Liver (tissue), 9 donors: ENCODE results near the gene METRN. TPM values are rescaled to one million over a fixed set of nuclear protein-coding genes. Genes with fewer than 3 reads are reported as not detected.

Source experiments
- DNase-seq: peaks from one replicate; pipeline ENCODE4 v3.0.0-alpha.2; 2017; ENCODE audit warnings: low spot score
- H3K27ac ChIP-seq, 2 donors: one replicate each; pipeline ENCODE4 v1.7.0; 2013; ENCODE audit warnings: inconsistent platforms in 2 of 2, low read length in 2 of 2, control low read depth in 1 of 2, low read depth in 1 of 2, mild to moderate bottlenecking in 1 of 2
- H3K27me3 ChIP-seq, 4 donors: one replicate each; pipeline versions ENCODE4 v1.6.1 to v1.7.0; 2013; ENCODE audit warnings: low read length in 3 of 4, inconsistent platforms in 1 of 4, mild to moderate bottlenecking in 1 of 4, moderate library complexity in 1 of 4; ENCODE audit not compliant: control insufficient read depth in 4 of 4, insufficient read depth in 4 of 4
- H3K36me3 ChIP-seq, 4 donors: one replicate each; pipeline versions ENCODE4 v1.6.1 to v1.7.0; 2013; ENCODE audit warnings: low read length in 3 of 4, mild to moderate bottlenecking in 3 of 4, low read depth in 1 of 4, moderate library complexity in 1 of 4; ENCODE audit not compliant: control insufficient read depth in 4 of 4, insufficient read depth in 3 of 4
- H3K4me1 ChIP-seq, 4 donors: one replicate each; pipeline versions ENCODE4 v1.6.1 to v1.7.0; 2013; ENCODE audit warnings: low read length in 3 of 4, mild to moderate bottlenecking in 3 of 4, moderate library complexity in 1 of 4; ENCODE audit not compliant: control insufficient read depth in 4 of 4, insufficient read depth in 4 of 4
- H3K4me3 ChIP-seq, 3 donors: one replicate each; pipeline versions ENCODE4 v1.6.1 to v1.7.0; 2013; ENCODE audit warnings: low read length in 3 of 3, control low read depth in 1 of 3, low read depth in 1 of 3, mild to moderate bottlenecking in 1 of 3
- H3K9ac ChIP-seq, 2 donors: one replicate each; pipeline ENCODE4 v1.7.0; 2013; ENCODE audit warnings: low read length in 2 of 2, mild to moderate bottlenecking in 2 of 2, moderate library complexity in 2 of 2, control low read depth in 1 of 2, low read depth in 1 of 2
- H3K9me3 ChIP-seq, 4 donors: one replicate each; pipeline versions ENCODE4 v1.6.1 to v1.7.0; 2013; ENCODE audit warnings: low read length in 3 of 4; ENCODE audit not compliant: control insufficient read depth in 4 of 4
- ATF3 ChIP-seq: IDR thresholded peaks from 2 replicates; pipeline ENCODE4 v1.6.1; 2016; ENCODE audit warnings: antibody characterized with exemption
- CTCF ChIP-seq: fragments of 150-350 bp; IDR thresholded peaks from 2 replicates; pipeline ENCODE4 v1.5.1; 2017; ENCODE audit warnings: improper control_type of control experiment, low read depth, low read length; ENCODE audit not compliant: missing input control
- EGR1 ChIP-seq, 2 donors: IDR thresholded peaks; 2 replicates each; pipeline ENCODE4 v1.6.1; 2016 to 2018; ENCODE audit warnings: antibody characterized with exemption in 2 of 2, low read depth in 2 of 2
- FOXA1 ChIP-seq: IDR thresholded peaks from 2 replicates; pipeline ENCODE4 v1.6.1; 2016; ENCODE audit warnings: antibody characterized with exemption
- FOXA2 ChIP-seq: IDR thresholded peaks from 2 replicates; pipeline ENCODE4 v1.6.1; 2016; ENCODE audit warnings: antibody characterized with exemption
- GABPA ChIP-seq, 2 donors: IDR thresholded peaks in 1 of 2; conservative IDR thresholded peaks in 1 of 2; 2 replicates each; pipeline ENCODE4 v1.6.1; 2016; ENCODE audit warnings: antibody characterized with exemption in 2 of 2, mild to moderate bottlenecking in 1 of 2, moderate library complexity in 1 of 2
- HNF4A ChIP-seq, 2 donors: conservative IDR thresholded peaks; 2 replicates each; pipeline ENCODE4 v1.6.1; 2016; ENCODE audit warnings: antibody characterized with exemption in 2 of 2, mild to moderate bottlenecking in 2 of 2
- HNF4G ChIP-seq: IDR thresholded peaks from 2 replicates; pipeline ENCODE4 v1.6.1; 2016; ENCODE audit warnings: antibody characterized with exemption
- JUND ChIP-seq, 2 donors: IDR thresholded peaks; 2 replicates each; pipeline ENCODE4 v1.6.1; 2016; ENCODE audit warnings: antibody characterized with exemption in 2 of 2
- MAX ChIP-seq: IDR thresholded peaks from 2 replicates; pipeline ENCODE4 v1.6.1; 2016; ENCODE audit warnings: antibody characterized with exemption
- NR2F2 ChIP-seq: IDR thresholded peaks from 2 replicates; pipeline ENCODE4 v1.6.1; 2016; ENCODE audit warnings: antibody characterized with exemption
- RAD21 ChIP-seq, 2 donors: IDR thresholded peaks; 2 replicates each; pipeline ENCODE4 v1.6.1; 2016; ENCODE audit warnings: antibody characterized with exemption in 2 of 2, mild to moderate bottlenecking in 2 of 2
- REST ChIP-seq: IDR thresholded peaks from 2 replicates; pipeline ENCODE4 v1.6.1; 2016; ENCODE audit warnings: antibody characterized with exemption, mild to moderate bottlenecking
- RXRA ChIP-seq, 2 donors: IDR thresholded peaks; 2 replicates each; pipeline ENCODE4 v1.6.1; 2017 to 2018; ENCODE audit warnings: antibody characterized with exemption in 2 of 2, mild to moderate bottlenecking in 1 of 2
- SP1 ChIP-seq: IDR thresholded peaks from 2 replicates; pipeline ENCODE4 v1.6.1; 2018; ENCODE audit warnings: antibody characterized with exemption, mild to moderate bottlenecking
- TAF1 ChIP-seq: conservative IDR thresholded peaks from 2 replicates; pipeline ENCODE4 v1.6.1; 2016; ENCODE audit warnings: antibody characterized with exemption, mild to moderate bottlenecking
- YY1 ChIP-seq: IDR thresholded peaks from 2 replicates; pipeline ENCODE4 v1.6.1; 2016; ENCODE audit warnings: antibody characterized with exemption, mild to moderate bottlenecking
- ZBTB33 ChIP-seq: IDR thresholded peaks from 2 replicates; pipeline ENCODE4 v1.6.1; 2016; ENCODE audit warnings: antibody characterized with exemption
- WGBS: extraction: QIAGEN DNeasy Blood & Tissue Kit; methylation state at CpG from one replicate; pipeline ENCODE4 v1.1.7; 2013; 5-methylcytosine and 5-hydroxymethylcytosine counted together
- polyA plus RNA-seq, 2 donors: library from polyadenylated mRNA; stranded (reverse) in 1 of 2; unstranded in 1 of 2; fragments of 200-250 nt in 1 of 2; fragments of >200 nt in 1 of 2; fragmentation: Nextera tagmentation in 1 of 2; extraction: Ambion mirVana in 1 of 2; gene quantifications; one replicate each; pipeline versions ENCODE4 v1.2.1 to v1.2.3, GENCODE V29; 2013 to 2015
- total RNA-seq, 2 donors: library from RNA; depleted of rRNA; stranded (reverse); fragments of >200 nt; gene quantifications; one replicate each; pipeline ENCODE4 v1.2.3, GENCODE V29; 2014
- donor health status: healthy.
- donor health status: healthy.
- donor health status: healthy.
- donor health status: healthy.
- donor health status: healthy.

The METRN gene
- total and polyA plus RNA-seq, 4 donors: 4.6 to 22.9 (median 7.1) TPM

GRCh38 chr16:749010-749409 is 34.1 kb downstream of the METRN start:
- Histone ChIP-seq H3K9me3 (no peaks in the 10 kb centered on the region), H3K36me3 (no peaks in the 10 kb centered on the region), H3K4me3 (no peak overlapping the region), H3K9ac (no peak overlapping the region), H3K27me3 (no peaks in the 10 kb centered on the region), H3K27ac (no peak overlapping the region), H3K4me1 (no peaks in the 10 kb centered on the region)
- 77% methylated on average over 6 of the region's 6 CpGs for WGBS
- DNase-seq: no peak
- TF ChIP-seq HNF4A (conservative IDR thresholded peaks at IDR 0.05) (no peak), REST (no peak), MAX (no peak), NR2F2 (no peak), CTCF (no peak), FOXA2 (no peak), GABPA (IDR thresholded peaks at IDR 0.05 in 1 of 2, conservative IDR thresholded peaks at IDR 0.05 in 1 of 2) (no peak), JUND (IDR thresholded peaks at IDR 0.05) (no peak), FOXA1 (no peak), EGR1 (IDR thresholded peaks at IDR 0.05; ENCODE audit: low read depth in 2 of 2) (no peak), ATF3 (no peak), ZBTB33 (no peak), YY1 (no peak), TAF1 (no peak), RAD21 (IDR thresholded peaks at IDR 0.05) (no peak), HNF4G (no peak), RXRA (IDR thresholded peaks at IDR 0.05) (no peak), SP1 (no peak)
